Activated CD8-positive, alpha-beta T cell treated with anti-CD3 and anti-CD28 coated beads for 36 hours (primary cell): Measurements from ENCODE around the gene OR8H2. TPM values are rescaled to one million over a fixed set of nuclear protein-coding genes. Genes with fewer than 3 reads are reported as not detected.

Source experiments
- ATAC-seq: fragments of 200-7000 bp; cut with Tn5 transposase; one replicate; pipeline ENCODE4 v1.10.0; 2021; ENCODE audit warnings: mild to moderate bottlenecking, moderate library complexity
- CTCF ChIA-PET: fragments of 350-600 bp; sonication (Branson Sonifier 250); formaldehyde crosslinking; loops from one replicate; lab custom pipeline; 2021; ENCODE audit warnings: antibody characterized with exemption; lab: Charles Lee
- POLR2A ChIA-PET: fragments of 350-600 bp; sonication (Branson Sonifier 250); formaldehyde crosslinking; loops from one replicate; lab custom pipeline; 2021; ENCODE audit warnings: antibody characterized with exemption; lab: Charles Lee
- DNase-seq: peaks from one replicate; pipeline ENCODE4 v3.0.0-alpha.2; 2020
- H3K27ac Mint-ChIP-seq: one replicate; pipeline ENCODE4 v1.8.0; 2021; ENCODE audit warnings: mild to moderate bottlenecking, mixed read lengths
- H3K27me3 Mint-ChIP-seq: one replicate; pipeline ENCODE4 v1.8.0; 2021; ENCODE audit warnings: mixed read lengths
- H3K36me3 Mint-ChIP-seq: one replicate; pipeline ENCODE4 v1.8.0; 2021; ENCODE audit warnings: low read depth, mixed read lengths
- H3K4me1 Mint-ChIP-seq: one replicate; pipeline ENCODE4 v1.8.0; 2021; ENCODE audit warnings: low read depth, mixed read lengths
- H3K4me3 Mint-ChIP-seq: one replicate; pipeline ENCODE4 v1.8.0; 2021; ENCODE audit warnings: mild to moderate bottlenecking, moderate library complexity, mixed read lengths
- H3K9me3 Mint-ChIP-seq: one replicate; pipeline ENCODE4 v1.8.0; 2021; ENCODE audit warnings: mixed read lengths
- CTCF ChIP-seq: fragments of 200-600 bp; IDR thresholded peaks from one replicate; pipeline ENCODE4 v1.8.0; 2022; ENCODE audit warnings: antibody characterized with exemption, mild to moderate bottlenecking
- intact Hi-C: fragments of 100-400 bp; cut with micrococcal nuclease; formaldehyde crosslinking; loops from one replicate; pipeline ENCODE4 v1.10.0; 2022
- total RNA-seq, 2 experiments: library from RNA; stranded (reverse); gene quantifications; one replicate each; pipeline ENCODE4 v1.2.3, GENCODE V29; 2021

The OR8H2 gene
- total RNA-seq, 2 experiments from 2014 or later, result not detected

- ChIA-PET POLR2A (no interaction called here), CTCF (no interaction called here)
- DNase-seq (no peak), ATAC-seq (no peak)
- TF ChIP-seq CTCF, result no peak
- no peak overlapping the region for H3K4me3 Mint-ChIP-seq
- no peaks in the 10 kb centered on the region for H3K36me3 Mint-ChIP-seq
- no peak overlapping the region for H3K27ac Mint-ChIP-seq
- no peaks in the 10 kb centered on the region for H3K4me1 Mint-ChIP-seq
- peaks cover 38% of the 10 kb centered on the region for H3K9me3 Mint-ChIP-seq
- H3K27me3 Mint-ChIP-seq, result no peaks in the 10 kb centered on the region
- intact Hi-C loops, result no loop called here
Measured at GRCh38 chr11:56152333-56152732, 48.8 kb downstream of the OR8H2 start.

Other genes with a start within 250 kb of the OR8H2 start
- not detected for gene TRIM51, start 220.4 kb upstream of the OR8H2 start, total RNA-seq
- not detected for gene OR5W2, start 189.1 kb upstream of the OR8H2 start, total RNA-seq
- gene OR5I1, start 167.3 kb upstream of the OR8H2 start, total RNA-seq, result not detected
- not detected for gene OR10AG1, start 133.7 kb upstream of the OR8H2 start, total RNA-seq
- not detected for gene OR5F1, start 109.1 kb upstream of the OR8H2 start, total RNA-seq
- not detected for gene OR5AS1, start 76.0 kb upstream of the OR8H2 start, total RNA-seq
- not detected for gene OR8I2, start 10.4 kb upstream of the OR8H2 start, total RNA-seq
- gene OR8H3, start 18.7 kb downstream of the OR8H2 start, total RNA-seq, result not detected
- not detected for gene OR8J3, start 36.5 kb downstream of the OR8H2 start, total RNA-seq
- not detected for gene OR8K5, start 56.6 kb downstream of the OR8H2 start, total RNA-seq
- gene OR5J2, start 72.9 kb downstream of the OR8H2 start, total RNA-seq, result not detected
- gene OR5T2, start 130.6 kb downstream of the OR8H2 start, total RNA-seq, result not detected
- gene OR5T3, start 148.6 kb downstream of the OR8H2 start, total RNA-seq, result not detected
- not detected for gene OR5T1, start 170.5 kb downstream of the OR8H2 start, total RNA-seq
- gene OR8H1, start 188.6 kb downstream of the OR8H2 start, total RNA-seq, result not detected
- not detected for gene OR8K3, start 211.5 kb downstream of the OR8H2 start, total RNA-seq
- not detected for gene OR8K1, start 242.4 kb downstream of the OR8H2 start, total RNA-seq